RWPE2 (cell line): Measurements from ENCODE around the gene TOR1A.
"Not testable (repeated sequence)": the region's sequence is repeated elsewhere in the genome, so short reads cannot be mapped to it uniquely, and the experiment has no call there.

Experiments
- ATAC-seq: fragments of 200-7000 bp; cut with Tn5 transposase; 3 replicates; pipeline ENCODE4 v1.9.1; 2021; ENCODE audit warnings: low read depth
- DNase-seq: peaks from one replicate; pipeline ENCODE4 v3.0.0-alpha.2; 2020; ENCODE audit warnings: low spot score
- H3K27ac ChIP-seq: fragments of 450-650 bp; 2 replicates; pipeline ENCODE4 v1.5.1; 2017; ENCODE audit warnings: mild to moderate bottlenecking; ENCODE audit not compliant: poor library complexity, severe bottlenecking
- H3K27me3 ChIP-seq: fragments of 250-450 bp; sonication (Bioruptor Pico); 2 replicates; pipeline ENCODE4 v1.5.1; 2021; ENCODE audit warnings: mild to moderate bottlenecking, moderate library complexity; ENCODE audit not compliant: insufficient read depth, poor library complexity, severe bottlenecking
- H3K36me3 ChIP-seq: fragments of 250-450 bp; sonication (Bioruptor Pico); 2 replicates; pipeline ENCODE4 v1.5.1; 2020; ENCODE audit warnings: low read depth, mild to moderate bottlenecking, moderate library complexity
- H3K4me1 ChIP-seq: fragments of 250-450 bp; sonication (Bioruptor Pico); 2 replicates; pipeline ENCODE4 v1.5.1; 2021; ENCODE audit warnings: mild to moderate bottlenecking, moderate library complexity; ENCODE audit not compliant: insufficient read depth, poor library complexity, severe bottlenecking
- H3K4me3 ChIP-seq: fragments of 250-450 bp; sonication (Bioruptor Pico); 2 replicates; pipeline ENCODE4 v1.5.1; 2021; ENCODE audit warnings: mild to moderate bottlenecking, moderate library complexity; ENCODE audit not compliant: severe bottlenecking
- H3K9me3 ChIP-seq: fragments of 250-450 bp; sonication (Bioruptor Pico); 2 replicates; pipeline ENCODE4 v1.5.1; 2021; ENCODE audit warnings: mild to moderate bottlenecking, moderate library complexity; ENCODE audit not compliant: severe bottlenecking
- CTCF ChIP-seq: fragments of 450-650 bp; IDR thresholded peaks from one replicate; pipeline ENCODE4 v1.5.1; 2017; ENCODE audit warnings: mild to moderate bottlenecking, moderate library complexity; ENCODE audit not compliant: poor library complexity, severe bottlenecking

TOR1A gene

GRCh38 chr9:129785866-129786265, 38.1 kb downstream of the TOR1A start:
- no peak for DNase-seq
- no peak for ATAC-seq
- Histone ChIP-seq H3K9me3 (no peaks in the 10 kb centered on the region), H3K4me3 (no peak overlapping the region), H3K4me1 (no peaks in the 10 kb centered on the region), H3K36me3 (no peaks in the 10 kb centered on the region), H3K27me3 (no peaks in the 10 kb centered on the region), H3K27ac (no peak overlapping the region)
- no peak for TF ChIP-seq CTCF

DNA sequence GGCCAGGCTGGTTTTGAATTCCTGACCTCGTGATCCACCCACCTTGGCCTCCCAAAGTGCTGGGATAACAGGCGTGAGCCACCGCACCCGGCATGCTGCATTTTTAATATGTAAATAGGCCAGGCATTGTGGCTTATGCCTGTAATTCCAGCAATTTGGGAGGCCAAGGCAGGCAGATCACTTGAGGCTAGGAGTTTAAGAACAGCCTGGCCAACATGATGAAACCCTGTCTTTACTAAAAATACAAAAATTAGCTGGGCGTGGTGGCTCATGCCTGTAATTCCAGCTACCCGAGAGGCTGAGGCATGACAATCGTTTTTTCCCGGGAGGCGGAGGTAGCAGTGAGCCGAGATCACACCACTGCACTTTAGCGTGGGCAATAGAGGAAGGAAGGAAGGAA, 39.0 kb downstream of the TOR1A start:
- DNase-seq, H3K4me1 ChIP-seq, H3K27me3 ChIP-seq, ATAC-seq, H3K27ac ChIP-seq, H3K36me3 ChIP-seq, H3K4me3 ChIP-seq, H3K9me3 ChIP-seq: not testable (repeated sequence)

GRCh38 chr9:129783516-129784361, 40.2 kb downstream of the TOR1A start:
- no peak overlapping the region for H3K4me3 ChIP-seq
- peak; percentile 90 for TF ChIP-seq CTCF

DNA sequence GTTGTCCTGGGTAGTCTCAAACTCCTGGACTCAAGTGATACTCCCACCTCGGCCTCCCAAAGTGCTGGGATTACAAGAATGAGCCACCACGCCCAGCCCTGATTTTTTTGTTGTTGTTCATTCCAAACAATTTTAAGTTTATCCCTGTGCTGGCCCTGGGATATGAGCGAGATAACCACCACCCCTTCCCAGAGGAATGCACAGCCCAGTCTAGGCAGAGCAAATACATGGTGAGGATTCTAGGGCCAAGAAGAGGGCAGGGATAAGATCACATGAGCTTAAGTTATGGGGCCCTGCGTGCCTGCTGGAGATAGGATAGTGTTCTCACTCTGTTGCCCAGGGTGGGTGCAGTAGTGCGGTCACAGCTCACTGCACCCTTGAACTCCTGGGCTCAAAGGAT, 42.0 kb downstream of the TOR1A start:
- no peak for TF ChIP-seq CTCF
- H3K4me1 ChIP-seq, result peaks cover 12% of the 10 kb centered on the region
- H3K36me3 ChIP-seq, result no peaks in the 10 kb centered on the region
- DNase-seq, result no peak
- no peak for ATAC-seq
- no peak overlapping the region for H3K27ac ChIP-seq
- no peak overlapping the region for H3K4me3 ChIP-seq
- no peaks in the 10 kb centered on the region for H3K27me3 ChIP-seq
- H3K9me3 ChIP-seq, result no peaks in the 10 kb centered on the region

More at GRCh38 chr9:129783516-129784361, 40.2 kb downstream of the TOR1A start:
- Histone ChIP-seq H3K27ac (no peak overlapping the region), H3K36me3 (no peaks in the 10 kb centered on the region), H3K27me3 (no peaks in the 10 kb centered on the region), H3K4me1 (no peaks in the 10 kb centered on the region), H3K9me3 (no peaks in the 10 kb centered on the region)
- DNase-seq (no peak), ATAC-seq (peak; percentile 88)

- no peak overlapping the region for H3K27ac ChIP-seq
- H3K9me3 ChIP-seq, result no peaks in the 10 kb centered on the region
- no peak for TF ChIP-seq CTCF
- ATAC-seq (no peak), DNase-seq (no peak)
- H3K36me3 ChIP-seq, result no peaks in the 10 kb centered on the region
- H3K4me1 ChIP-seq, result peaks cover 17% of the 10 kb centered on the region
- H3K4me3 ChIP-seq, result no peak overlapping the region
- no peaks in the 10 kb centered on the region for H3K27me3 ChIP-seq
Observed at GRCh38 chr9:129781131-129781530, 42.8 kb downstream of the TOR1A start.
